ENCODE measurements around the gene CD8B. TPM values are rescaled to one million over a fixed set of nuclear protein-coding genes. Genes with fewer than 3 reads are reported as not detected.

Gene CD8B
- total RNA-seq, 1 donor from 2014 or later, result not detected

DNA sequence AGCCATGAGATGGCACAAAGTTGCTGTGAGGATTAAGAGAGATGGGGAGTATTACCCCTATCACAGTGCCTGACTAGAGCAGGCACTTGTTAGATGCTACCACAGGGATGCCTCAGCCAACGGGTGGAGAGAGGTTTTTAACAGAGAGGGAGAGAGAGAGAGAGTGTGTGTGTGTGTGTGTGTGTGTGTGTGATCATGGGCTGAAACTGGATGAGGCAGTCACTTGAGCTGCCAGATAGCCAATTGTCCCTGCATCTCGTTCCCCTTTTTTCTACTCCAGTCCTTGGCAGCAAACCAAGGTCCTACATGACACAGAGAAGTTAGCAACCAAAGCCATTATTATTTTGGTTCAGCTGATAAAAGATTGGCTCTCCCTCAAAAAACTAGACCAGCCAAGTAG lies 74.0 kb downstream of the CD8B start:
- peaks cover 77% of the 10 kb centered on the region for H3K27me3 Mint-ChIP-seq (ENCODE audit: low read depth)

GRCh38 chr2:86786001-86786536 lies 75.6 kb downstream of the CD8B start:
- H3K4me1 Mint-ChIP-seq, result peaks cover 3% of the 10 kb centered on the region
- H3K27ac Mint-ChIP-seq (ENCODE audit: unreplicated experiment), result no peak overlapping the region
- no peaks in the 10 kb centered on the region for H3K9me3 Mint-ChIP-seq
- H3K27me3 Mint-ChIP-seq (ENCODE audit: low read depth), result peaks cover 63% of the 10 kb centered on the region
- H3K36me3 Mint-ChIP-seq (ENCODE audit: low read depth), result no peaks in the 10 kb centered on the region
- H3K4me3 Mint-ChIP-seq, result no peak overlapping the region
- no peak for TF ChIP-seq CTCF (conservative IDR thresholded peaks at IDR 0.05)
- DNase-seq (ENCODE audit: low read depth, low spot score), result no peak

More for the DNA sequence above, 74.0 kb downstream of the CD8B start:
- TF ChIP-seq CTCF (conservative IDR thresholded peaks at IDR 0.05), result no peak
- peak overlapping the region; percentile 21 for H3K4me3 Mint-ChIP-seq
- H3K4me1 Mint-ChIP-seq, result peaks cover 8% of the 10 kb centered on the region
- H3K27ac Mint-ChIP-seq (ENCODE audit: unreplicated experiment), result no peak overlapping the region
- no peaks in the 10 kb centered on the region for H3K36me3 Mint-ChIP-seq (ENCODE audit: low read depth)
- no peak for DNase-seq (ENCODE audit: low read depth, low spot score)
- no peaks in the 10 kb centered on the region for H3K9me3 Mint-ChIP-seq

DNA sequence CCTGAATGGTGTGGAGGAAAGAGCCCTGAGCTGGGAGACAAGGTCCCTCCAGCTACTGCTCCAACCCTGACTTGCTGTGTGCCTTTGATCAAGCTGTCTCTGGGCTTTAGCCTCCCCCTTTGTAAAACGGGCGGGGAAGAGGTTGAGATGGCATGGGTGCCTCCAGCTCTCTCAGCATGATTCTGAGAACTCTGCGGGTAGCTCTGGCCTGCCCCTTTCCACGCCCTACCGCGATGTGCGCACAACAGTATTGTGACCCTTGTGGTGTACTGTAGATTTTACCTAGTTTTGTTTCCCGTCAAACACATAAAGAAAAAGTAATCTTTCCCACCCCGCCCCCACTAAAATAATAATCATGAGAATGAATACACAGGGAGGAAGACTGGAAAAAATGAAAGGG lies 76.2 kb downstream of the CD8B start:
- peaks cover 58% of the 10 kb centered on the region for H3K27me3 Mint-ChIP-seq (ENCODE audit: low read depth)
- H3K4me1 Mint-ChIP-seq, result no peaks in the 10 kb centered on the region
- no peak for TF ChIP-seq CTCF (conservative IDR thresholded peaks at IDR 0.05)
- no peak for DNase-seq (ENCODE audit: low read depth, low spot score)
- H3K4me3 Mint-ChIP-seq, result no peak overlapping the region
- H3K27ac Mint-ChIP-seq (ENCODE audit: unreplicated experiment), result no peak overlapping the region
- H3K36me3 Mint-ChIP-seq (ENCODE audit: low read depth), result no peaks in the 10 kb centered on the region
- no peaks in the 10 kb centered on the region for H3K9me3 Mint-ChIP-seq

DNA sequence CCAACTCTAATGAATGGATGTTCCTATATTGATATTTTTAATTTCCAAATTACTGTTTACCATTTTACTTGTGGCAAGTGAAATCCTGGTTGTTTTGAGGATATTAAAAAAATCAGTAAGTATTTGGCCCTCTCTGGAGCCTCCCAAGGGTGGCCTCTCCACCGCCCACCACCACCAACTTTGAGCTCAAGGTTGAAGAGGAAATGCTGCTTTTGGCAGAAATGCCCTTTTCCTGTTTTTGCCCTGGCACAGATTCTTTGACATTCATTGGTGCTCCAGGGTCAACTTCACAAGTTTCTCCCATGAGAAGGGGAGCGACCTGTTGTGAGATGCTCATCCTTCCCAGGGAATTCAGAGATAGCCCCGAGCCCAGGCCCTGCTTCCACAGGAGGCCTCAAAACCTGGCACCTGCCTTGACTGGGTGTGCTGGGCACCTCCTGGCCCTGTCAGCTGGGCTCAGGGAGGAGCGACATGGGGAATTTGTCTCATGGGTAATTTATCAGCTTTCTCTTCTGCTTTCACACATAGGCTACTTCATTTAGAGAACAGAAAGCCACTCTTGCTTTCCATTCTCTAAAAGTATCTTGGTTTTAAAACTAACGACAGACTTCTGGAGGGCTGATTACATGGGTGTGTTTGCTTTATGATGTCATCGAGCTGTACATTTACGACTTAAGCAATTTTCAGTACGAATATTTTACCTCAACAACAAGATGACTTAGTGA lies 77.9 kb downstream of the CD8B start:
- Mint-ChIP-seq H3K27ac (ENCODE audit: unreplicated experiment) (no peak overlapping the region), H3K9me3 (no peaks in the 10 kb centered on the region), H3K4me1 (no peaks in the 10 kb centered on the region), H3K36me3 (ENCODE audit: low read depth) (no peaks in the 10 kb centered on the region), H3K4me3 (no peak overlapping the region), H3K27me3 (ENCODE audit: low read depth) (peaks cover 41% of the 10 kb centered on the region)
- TF ChIP-seq CTCF (conservative IDR thresholded peaks at IDR 0.05), result no peak
- DNase-seq (ENCODE audit: low read depth, low spot score), result no peak

- Mint-ChIP-seq H3K36me3 (ENCODE audit: low read depth) (no peaks in the 10 kb centered on the region), H3K27me3 (ENCODE audit: low read depth) (peaks cover 31% of the 10 kb centered on the region), H3K27ac (ENCODE audit: unreplicated experiment) (no peak overlapping the region), H3K9me3 (no peaks in the 10 kb centered on the region), H3K4me1 (no peaks in the 10 kb centered on the region), H3K4me3 (no peak overlapping the region)
- DNase-seq (ENCODE audit: low read depth, low spot score), result no peak
- no peak for TF ChIP-seq CTCF (conservative IDR thresholded peaks at IDR 0.05)
Observed at GRCh38 chr2:86782748-86783147, 78.9 kb downstream of the CD8B start.
